Stimulated activated CD4-positive, alpha-beta T cell treated with anti-CD3 and anti-CD28 coated beads, Interleukin-12 subunit alpha, Interleukin-12 subunit beta, amount 100 ng/mL, for 24 hours (primary cell): Measurements from ENCODE around the gene CTNNA2.

Source experiments
- DNase-seq, 2 experiments: peaks; one replicate each; pipeline ENCODE4 v3.0.0-alpha.2; 2020; ENCODE audit warnings: low read depth in 2 of 2

CTNNA2 gene

GRCh38 chr2:80377071-80377470 lies 864.2 kb downstream of the CTNNA2 start:
- no peak for DNase-seq

GRCh38 chr2:80380736-80381135 lies 867.9 kb downstream of the CTNNA2 start:
- no peak for DNase-seq

DNA sequence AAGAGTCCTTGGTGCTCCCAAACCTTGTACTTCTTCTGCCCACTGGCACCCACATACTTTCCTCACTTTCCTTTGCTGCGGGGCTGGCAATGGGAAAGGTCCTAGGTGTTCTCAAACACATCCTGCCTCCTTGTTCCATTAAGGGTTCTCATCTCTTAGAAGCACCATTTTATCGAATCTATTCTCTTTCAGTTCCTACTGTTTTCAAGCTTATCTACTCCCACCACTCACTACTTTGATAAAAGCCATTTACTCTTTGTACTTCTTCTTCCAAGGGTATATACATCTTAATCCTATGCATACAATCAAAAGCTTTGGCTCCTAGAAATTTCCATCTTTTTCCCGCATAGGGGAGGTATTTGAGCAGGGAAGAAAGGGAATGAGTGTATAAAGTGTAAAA lies 868.8 kb downstream of the CTNNA2 start:
- DNase-seq, result no peak

GRCh38 chr2:80392441-80392840 lies 879.6 kb downstream of the CTNNA2 start:
- DNase-seq, result no peak

DNA sequence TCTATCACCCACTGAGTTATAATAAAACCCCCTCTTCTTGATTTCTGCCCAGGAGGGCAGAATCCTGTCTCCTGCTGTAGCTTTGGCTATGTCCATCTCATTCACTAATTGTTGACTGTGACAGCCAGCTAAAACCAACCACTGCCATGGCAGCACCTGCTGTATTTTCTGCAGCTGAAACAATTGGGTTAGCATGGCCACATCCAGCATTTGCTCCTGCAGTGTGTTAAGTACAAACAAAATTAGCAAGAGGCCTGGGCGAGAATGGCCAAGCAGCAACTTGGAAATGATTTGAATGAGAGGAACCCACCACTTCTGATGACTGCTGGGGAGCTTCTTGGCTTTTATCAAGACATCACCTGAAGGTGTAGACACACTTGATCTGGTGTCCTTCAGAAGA lies 881.1 kb downstream of the CTNNA2 start:
- no peak for DNase-seq

GRCh38 chr2:80395251-80395650 lies 882.4 kb downstream of the CTNNA2 start:
- no peak for DNase-seq

- no peak for DNase-seq
Observed at GRCh38 chr2:80396276-80396675, 883.4 kb downstream of the CTNNA2 start.

DNA sequence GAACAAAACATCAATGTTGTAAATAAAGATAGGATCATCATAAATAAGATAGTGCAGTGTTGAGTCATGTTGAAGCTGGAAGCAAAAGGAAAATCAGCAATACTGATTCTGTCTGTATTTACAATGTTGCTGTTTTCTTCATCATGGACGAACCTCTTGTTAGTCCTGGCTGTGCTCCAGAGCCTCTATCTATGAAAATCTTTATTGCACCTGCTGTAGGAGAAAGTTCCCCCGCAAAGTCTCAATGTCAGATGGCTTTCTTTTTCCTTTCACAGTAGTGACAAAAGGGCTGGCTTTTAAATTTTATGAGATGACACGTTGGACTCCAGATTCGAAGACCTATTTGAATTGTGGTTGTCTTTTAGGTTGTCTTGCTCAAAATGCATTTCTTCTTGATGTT lies 890.2 kb downstream of the CTNNA2 start:
- DNase-seq, result no peak

DNA sequence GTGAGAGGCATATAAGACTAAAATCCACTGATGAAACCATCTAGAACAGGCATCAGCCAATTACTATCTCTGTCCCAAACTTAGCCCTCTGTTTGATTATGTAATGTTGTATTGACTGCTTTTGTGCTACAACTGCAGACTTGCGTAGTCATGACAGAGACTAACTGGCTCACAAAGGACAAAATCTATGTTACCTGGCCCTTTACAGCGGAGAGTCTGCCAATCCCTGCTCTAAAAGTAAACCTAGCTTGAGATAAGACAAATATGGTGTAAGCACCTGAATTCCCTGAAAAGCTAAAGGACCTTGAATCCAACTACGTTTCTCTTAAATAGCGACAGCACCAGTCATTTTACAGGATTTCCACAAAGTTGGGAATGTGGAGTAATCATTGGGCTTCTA lies 894.5 kb downstream of the CTNNA2 start:
- DNase-seq, result no peak

GRCh38 chr2:80410346-80410745 lies 897.5 kb downstream of the CTNNA2 start:
- DNase-seq, result no peak

- DNase-seq, result no peak
Observed at GRCh38 chr2:80413136-80413535, 900.3 kb downstream of the CTNNA2 start.

- no peak for DNase-seq
Observed at GRCh38 chr2:80417737-80418136, 904.9 kb downstream of the CTNNA2 start.

DNA sequence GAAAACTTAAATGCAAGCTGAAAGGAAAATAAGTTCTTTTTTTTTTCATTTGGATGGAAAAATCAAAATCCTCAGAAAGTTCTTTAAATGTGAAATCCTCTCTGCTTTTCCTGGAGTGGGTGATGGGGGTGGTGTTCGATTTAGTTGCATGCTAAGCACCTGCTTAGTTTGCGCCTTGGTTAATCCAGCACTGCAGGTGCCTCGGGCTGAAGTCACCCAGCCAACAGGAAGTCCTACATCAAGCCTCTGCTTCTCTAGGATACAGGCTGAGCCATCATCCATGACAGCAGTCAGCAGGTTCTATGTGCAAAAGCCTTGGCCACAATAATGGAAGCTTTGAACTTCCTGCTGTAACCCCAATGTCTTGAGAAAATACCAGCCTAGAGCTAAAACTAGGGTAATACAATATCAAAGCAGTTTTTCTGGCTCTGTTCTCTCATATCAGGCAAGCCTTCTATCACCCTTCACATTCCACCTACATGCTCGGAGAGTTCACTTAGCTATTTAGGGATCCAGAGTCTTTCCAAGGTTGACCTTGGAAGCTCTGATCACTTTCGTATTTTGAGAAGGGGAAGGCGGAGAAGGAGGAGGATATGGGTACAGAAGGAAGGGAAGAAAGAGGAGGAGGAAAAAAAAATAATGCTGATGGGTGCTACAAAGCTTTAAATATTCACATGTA lies 907.8 kb downstream of the CTNNA2 start:
- no peak for DNase-seq

DNA sequence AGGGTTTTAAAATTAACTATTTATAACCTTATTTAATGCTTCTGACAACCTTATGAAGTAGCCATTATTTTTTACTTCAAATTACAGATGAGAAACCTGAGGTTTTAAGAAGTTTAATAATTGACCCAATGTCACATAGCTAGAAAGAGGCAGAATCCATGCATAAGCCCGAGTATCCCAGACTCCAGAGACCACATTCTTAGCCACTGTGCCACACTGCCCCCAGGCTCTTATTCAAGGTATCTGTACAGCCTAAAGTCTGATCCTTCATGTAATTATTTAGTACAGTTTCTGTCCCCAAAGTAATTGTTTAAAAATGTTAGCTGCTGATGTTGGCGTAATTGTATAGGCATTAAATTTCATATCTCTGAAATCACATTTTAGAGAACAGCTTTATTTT lies 916.4 kb downstream of the CTNNA2 start:
- DNase-seq, result no peak

DNA sequence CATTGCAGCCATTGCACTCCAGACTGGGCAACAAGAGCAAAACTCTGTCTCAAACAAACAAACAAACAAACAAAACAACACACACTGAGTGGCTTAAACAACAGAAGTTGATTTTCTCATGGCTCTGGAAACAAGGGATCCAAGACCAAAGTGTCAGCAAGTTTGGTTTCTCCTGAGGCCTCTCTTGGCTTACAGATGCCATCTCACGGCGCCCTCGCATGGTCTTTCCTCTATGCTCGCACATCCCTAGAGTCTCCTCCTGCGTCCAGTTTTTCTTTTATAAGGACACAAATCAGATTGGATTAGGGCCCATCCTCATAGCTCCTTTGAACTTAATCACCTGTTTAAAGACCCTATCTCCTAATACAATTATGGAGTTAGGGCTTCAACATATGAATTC lies 925.1 kb downstream of the CTNNA2 start:
- no peak for DNase-seq

GRCh38 chr2:80438686-80439085 lies 925.8 kb downstream of the CTNNA2 start:
- DNase-seq, result no peak

- no peak for DNase-seq
Observed at GRCh38 chr2:80454628-80455027, 941.8 kb downstream of the CTNNA2 start.

GRCh38 chr2:80459028-80459427 lies 946.2 kb downstream of the CTNNA2 start:
- DNase-seq, result no peak

DNA sequence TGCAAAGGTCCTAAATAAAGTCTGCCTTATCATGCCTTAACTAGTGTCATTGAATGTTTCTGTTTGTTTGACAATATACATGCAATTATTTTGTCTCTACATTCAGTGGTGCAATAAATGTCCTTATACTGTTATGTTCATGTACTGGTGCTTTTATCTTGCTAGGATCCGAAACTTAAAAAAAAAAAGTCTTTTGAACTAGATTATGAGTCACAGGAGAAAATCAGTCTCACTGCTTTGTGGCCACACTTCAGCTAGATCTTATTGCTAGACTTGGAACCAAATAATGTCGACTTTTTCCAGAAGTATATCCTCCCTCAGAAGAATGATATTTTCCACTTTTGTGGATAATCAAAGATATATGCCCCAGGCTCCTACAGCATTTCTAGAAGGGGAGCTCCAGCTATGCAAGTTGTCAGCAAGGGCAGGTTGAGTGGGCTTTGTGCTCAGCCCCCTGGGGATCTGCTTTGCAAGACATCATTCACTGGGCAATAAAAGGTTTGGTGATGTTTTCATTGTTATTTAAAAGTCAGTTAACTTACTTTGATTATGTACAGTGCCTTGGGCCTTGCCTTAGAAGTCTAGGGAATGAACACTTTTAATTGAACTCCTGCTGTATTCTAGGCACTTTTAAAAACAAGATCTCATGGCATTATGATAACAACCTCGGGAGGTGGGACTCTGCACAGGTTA lies 948.8 kb downstream of the CTNNA2 start:
- no peak for DNase-seq

GRCh38 chr2:80462654-80463053 lies 949.8 kb downstream of the CTNNA2 start:
- DNase-seq, result no peak

GRCh38 chr2:80464275-80464674 lies 951.4 kb downstream of the CTNNA2 start:
- DNase-seq, result no peak

DNA sequence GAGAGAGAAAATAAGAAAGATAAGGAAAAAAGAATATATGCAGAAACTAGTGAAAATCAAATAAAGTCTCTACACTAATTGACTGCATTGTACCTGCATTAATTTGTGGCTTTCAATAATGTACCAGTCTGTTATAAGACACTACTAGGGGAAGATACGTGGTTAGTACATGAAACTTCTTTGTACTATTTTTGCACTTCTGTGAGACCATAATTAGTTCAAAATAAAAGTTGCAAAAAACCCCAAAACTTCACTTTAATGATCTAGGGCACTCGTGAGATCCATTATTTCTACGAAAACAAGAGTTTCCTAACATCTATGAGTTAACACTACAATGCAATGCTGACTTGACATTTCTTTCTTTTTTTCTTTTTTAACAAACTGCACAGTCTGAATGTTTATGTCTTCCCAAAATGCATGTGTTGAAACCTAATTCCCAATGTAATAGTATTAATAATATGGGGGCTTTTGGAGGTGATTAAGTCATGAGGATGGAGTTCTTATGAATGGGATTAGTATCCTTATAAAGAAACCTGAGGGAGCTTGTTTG lies 954.5 kb downstream of the CTNNA2 start:
- no peak for DNase-seq

- DNase-seq, result no peak
Observed at GRCh38 chr2:80469428-80469827, 956.6 kb downstream of the CTNNA2 start.
